SKM-1 treated with dmso at 0.1 percent for 144 hours (cell line): ENCODE results near the gene SLC22A2.

Source experiments
- DNase-seq: peaks from one replicate; lab custom pipeline; 2025; ENCODE audit not compliant: unreplicated experiment; lab: John Stamatoyannopoulos, UW

The SLC22A2 gene

DNA sequence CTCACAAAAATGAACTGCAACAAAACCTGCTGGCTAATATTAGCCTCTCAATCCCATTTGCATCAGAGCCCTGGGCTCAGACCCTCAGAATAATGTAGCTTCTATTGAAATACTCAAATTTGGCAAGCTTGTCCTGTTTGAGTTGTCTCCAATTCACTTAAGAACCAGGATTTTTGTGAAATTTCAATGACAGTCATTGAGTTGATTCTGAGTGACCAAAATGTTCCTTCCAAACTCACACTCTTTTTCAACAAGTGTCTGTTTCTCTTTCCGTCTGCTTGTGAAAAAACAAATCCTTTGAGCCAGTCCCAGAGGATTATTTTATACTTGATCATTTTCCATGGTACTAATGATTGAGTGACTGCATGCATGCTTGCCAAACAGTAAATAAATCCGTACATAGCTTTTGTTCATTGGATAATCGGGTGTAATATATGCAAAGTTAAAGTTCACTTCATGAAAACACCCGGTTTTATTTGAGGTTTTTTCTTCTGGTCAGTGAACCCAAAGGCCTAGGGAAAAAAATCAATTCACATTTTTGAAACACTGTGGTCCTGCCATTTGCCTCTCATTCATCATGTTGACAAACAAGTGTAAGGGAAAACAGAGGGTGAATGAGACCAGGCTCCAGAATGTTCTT, 16.4 kb upstream of the SLC22A2 start:
- DNase-seq = no peak

DNA sequence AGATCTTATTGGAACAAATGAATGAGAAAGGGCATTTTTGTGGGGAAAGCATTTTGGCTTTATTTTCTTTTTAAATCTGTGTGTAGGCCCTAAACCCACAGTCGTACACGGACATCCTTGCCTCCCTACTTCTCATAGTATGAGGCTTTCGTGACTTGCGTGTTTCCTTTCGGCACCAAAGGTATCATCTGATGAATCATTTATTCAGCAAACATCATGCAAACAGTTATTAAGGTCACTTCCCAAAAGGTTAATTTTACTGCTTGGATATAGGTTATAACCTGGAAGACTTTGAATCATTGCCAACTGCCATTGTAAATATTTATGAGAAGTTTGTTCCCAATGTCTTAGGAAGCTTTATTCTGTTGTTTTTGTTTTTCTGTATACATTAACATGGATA, 15.1 kb upstream of the SLC22A2 start:
- no peak for DNase-seq

DNA sequence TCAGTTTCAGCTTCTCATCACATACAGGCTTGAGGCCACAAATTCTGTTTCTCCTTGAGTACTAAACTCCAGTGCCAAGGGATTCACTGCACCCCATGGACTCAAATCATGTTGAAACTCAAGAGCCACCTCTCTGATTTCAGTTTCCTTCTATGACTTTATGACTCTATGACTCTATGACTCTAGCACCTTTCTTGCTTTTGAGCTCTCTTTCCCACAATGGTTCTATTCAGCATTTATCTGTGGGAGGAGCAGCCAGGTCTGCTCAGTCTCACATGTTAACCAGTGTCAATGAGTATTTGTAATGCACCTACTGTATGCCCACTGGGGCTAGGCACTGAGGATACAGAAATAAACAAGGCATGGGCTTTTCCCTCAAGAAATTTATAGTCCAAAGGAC, 14.6 kb upstream of the SLC22A2 start:
- no peak for DNase-seq

DNA sequence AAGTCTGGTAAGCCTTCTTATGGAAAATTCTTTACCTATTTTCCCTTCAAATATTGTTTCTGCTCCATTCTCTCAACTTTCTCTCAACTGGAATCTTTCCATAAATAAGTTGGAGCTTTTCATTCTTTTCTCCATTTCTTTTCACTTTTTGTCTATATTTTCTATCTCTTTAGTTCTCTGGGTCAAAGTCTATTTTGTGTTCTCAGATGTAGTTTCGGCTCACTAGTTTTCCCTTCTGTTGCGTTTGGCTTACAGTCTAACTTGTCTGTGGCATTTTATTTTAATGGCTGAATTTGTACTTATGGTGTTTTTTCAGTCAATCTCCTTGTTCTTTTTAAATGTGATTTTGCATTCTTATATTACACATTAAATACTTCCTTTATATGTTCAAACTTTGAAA, 14.1 kb upstream of the SLC22A2 start:
- no peak for DNase-seq

DNA sequence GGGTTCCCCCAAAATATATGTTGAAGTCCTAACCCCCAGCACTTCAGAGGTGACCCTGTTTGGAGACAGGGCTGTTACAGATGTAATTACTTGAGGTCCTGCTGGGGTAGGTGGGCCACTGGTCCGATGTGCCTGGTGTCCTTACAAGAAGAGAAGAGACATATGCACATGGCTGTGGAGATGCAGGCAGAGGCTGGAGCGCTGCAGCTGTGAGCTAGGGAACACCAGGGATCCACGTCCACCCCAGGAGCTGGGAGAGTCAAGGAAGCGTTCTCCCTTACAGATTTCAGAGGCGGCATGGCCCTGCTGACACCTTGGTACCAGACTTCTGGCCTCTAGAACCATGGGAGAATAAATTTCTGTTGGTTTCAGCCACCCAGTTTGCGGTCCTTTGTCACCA, 11.7 kb upstream of the SLC22A2 start:
- DNase-seq = no peak

DNA sequence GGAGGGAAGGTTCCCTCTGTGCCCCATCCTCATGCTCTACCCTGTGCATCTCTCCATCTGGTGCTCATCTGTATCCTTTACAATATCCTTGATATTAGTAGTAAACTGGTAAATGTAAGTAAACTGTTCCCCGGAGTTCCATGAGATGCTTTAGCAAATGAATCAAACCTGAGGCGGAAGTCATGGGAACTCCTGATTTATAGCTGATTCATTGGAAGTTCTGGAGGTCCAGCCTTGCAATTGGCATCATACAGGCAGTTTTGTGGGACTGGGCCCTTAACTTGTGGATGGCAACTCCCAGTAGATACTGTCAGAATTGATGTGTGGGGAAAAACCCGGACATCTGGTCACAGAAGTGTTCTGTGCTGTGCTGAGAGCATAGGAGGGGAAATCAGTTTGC, 11.2 kb upstream of the SLC22A2 start:
- no peak for DNase-seq

DNA sequence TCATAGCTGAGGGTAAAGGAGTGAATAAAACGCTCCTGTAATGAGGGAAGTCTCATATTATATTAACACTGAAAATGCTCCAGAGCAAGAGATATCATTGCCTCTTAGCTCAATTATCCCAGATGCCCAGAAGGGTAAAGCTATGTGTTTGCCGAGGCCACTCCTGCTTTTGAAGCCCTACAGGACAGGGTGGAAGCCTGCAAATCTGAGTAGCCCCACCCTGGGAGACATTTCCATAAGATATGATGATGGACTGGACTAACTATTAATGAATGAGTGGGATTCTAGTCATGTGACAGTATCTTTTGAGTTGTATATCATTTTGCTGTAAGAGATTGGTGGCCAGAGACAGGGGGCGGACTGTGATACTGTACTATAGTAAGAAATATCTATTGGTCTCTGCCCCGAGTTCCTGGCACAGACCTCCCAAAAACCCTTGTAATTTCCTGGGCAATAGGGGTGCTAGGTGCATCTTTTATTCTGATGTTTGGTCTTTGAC, 10.5 kb upstream of the SLC22A2 start:
- DNase-seq = no peak

DNA sequence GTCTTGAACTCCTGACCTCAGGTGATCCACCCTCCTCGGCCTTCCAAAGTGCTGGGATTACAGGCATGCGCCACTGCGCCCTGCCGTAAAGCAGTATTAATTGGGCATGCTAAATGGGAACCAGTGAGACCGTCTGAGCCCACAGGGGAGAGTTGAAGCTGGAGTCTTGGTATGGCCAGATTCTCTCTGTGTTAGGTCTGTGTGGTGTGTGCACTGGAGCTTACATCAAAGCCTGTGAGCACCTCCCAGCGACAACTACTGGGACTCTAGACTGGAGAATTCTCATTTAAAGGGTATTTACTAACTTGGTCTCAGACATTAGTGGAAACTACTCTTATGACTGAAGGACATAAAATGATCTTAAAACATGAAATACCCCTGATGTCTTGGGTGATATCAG, 8.5 kb upstream of the SLC22A2 start:
- no peak for DNase-seq

DNA sequence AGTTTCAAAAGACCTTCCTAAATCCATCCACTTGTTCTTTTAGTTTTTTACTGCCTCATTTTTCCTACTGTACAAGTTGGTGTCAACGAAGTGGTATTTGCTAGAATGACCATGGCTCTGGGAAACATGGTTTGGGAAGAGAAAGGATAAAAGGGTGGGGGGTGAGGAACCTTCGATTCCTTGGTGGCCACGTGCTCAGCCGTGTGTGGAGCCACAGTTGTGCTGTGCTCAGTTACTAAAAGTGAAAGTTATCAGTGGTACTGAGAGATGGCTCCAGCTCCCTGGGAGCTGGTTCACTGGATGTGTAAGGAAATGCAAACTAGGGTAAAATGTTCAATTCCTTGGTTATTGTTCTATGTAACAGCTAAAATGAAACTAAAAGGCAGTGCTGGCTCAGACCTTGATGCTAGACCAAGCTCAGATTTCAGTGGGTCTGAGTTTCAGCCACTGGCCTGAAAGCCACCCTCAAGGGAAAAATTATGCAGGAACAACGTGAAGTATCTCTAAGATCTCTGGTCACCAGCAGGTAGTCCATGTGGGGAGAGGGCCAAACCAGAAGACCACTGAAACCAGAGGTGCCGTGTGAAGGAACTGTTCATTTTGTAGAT, 7.4 kb upstream of the SLC22A2 start:
- DNase-seq = no peak

DNA sequence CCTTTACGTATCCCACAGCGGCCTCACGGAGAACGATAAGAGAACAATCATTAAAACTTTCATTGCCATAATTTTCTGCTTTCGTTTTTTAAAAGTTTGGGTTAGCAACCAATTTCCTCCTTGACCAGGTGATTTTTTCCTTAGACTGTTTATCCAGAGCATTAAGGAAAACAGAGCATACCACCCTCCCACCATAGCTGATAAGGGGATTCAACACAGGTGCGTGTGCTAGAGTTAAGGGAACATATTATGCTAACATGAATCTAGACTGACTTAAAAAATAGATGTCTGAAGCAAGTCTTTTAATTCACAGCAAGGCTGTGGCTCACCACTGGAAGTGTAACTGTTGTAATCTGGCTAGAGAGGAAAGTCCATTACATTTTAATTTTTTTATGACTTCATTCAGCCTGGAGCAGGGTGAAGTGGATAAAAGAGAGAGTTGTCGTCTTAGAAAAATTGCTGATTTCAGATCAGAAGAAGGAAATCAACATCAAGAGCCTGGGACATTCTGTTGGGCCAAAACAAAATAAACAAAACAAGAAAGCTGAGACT, 5.5 kb upstream of the SLC22A2 start:
- no peak for DNase-seq

DNA sequence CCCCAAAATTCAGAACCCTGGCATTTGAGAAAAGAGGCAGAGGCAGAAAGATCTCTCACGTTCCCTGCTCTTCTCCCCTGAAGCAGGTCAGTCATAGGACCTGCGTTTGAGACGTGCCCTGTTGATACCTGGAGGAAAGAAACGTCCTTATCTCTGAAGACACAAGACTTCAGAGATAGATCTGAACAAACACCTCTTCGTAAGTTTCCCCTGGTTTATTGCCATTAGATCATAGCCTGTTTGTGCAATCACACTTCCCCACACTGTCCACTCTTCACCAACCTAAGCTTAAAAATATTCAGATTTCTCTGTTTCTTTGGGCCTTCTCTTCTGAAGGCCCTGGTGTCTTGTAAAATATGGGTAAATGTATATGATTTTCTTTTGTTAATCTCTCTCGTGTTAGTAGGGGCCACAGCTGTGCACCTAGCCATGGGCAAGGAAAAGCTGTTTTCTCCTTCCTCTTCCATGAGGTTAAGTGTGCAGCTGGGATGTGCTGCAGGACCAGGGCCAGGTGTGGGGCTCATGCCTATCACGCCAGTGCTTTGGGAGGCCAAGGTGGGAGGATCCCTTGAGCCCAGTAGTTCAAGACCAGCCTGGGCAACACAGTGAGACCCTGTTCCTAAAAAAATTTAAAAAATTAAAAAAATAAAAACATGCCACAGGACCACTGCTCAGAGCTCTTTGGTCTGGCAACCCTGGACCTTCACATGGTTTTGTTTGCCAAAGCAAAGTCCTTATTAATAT, 4.7 kb upstream of the SLC22A2 start:
- no peak for DNase-seq

DNA sequence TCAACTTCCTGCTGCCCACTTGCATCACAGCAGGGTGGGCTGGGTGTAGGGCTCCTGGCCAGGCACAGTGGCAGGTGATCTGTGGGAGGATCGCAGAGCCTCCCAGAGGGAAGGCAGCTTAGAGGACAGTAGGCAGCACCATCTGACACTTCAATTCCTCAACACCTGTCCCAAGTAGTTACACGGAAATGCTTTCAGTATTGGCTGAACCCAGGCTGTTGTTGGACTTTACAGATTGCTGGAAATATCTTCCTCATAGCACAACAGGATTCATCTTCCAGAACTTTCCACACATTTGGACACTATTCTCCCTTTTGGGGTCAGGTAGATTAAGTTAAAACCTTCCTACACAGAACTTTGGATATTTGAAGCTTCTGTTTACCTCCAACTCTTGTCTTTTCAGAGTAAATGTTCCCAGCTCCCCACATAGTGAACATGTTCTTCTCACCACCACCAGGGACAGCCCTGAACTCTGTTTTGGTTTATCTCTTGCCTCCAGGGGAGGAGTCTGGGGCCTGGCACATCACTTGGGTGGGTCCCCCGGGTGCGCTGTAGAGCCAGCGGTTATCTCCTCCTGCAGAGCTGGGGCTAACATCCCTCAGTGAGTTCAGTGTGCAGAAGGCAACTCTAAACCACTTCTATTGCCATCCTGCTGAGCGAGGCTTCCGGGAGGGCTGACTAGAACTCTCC, 3.5 kb upstream of the SLC22A2 start:
- DNase-seq = no peak

DNA sequence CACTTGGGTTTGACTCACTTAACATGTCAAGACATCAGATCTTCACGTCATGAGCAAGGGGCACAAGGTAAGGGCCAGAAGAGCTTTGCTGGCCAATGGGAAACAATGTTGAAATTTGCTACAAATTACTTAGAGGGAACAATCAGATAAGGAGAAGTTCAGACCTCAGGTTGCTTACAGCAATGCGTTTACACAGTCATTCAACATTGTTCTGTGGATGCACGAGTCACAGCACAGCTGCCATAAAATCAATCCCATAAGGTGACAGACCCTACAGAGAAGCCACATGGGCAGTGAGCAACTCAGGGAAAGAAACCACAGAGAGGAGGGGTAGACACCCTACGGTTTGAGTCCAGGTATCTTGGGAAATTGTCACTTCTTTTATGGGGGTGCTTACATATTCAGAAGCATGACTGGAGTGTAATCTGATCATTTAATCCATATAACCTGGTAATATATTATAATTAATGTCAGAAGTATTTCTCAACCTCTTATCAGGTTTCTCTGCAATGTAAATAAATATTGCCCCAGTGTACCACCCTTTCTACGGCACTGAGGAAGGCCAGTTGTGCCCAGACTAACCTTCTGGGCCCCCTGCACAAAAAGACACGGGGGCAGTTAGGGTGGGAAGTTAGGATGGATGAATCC, 2.3 kb upstream of the SLC22A2 start:
- no peak for DNase-seq

DNA sequence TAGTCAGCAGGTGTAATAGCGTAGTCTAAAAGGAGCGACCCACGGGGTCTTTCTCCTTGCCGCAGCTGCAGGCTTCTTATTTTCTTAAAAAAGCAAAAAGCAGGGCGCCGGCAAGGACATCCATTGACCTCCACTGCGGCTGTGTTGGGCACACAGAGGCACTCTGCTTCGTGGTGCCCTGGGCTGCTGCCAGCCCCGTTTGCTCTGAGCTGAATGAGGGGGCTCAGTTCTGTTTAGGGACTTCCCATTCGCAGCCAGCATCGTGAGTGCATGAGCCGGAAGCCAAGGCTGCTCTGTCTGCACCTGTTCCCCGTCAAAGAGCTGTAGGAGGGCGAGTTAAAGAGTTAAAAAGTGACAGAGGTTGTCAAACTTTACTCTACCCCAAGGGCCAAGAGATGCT, 1.7 kb upstream of the SLC22A2 start:
- DNase-seq = no peak

DNA sequence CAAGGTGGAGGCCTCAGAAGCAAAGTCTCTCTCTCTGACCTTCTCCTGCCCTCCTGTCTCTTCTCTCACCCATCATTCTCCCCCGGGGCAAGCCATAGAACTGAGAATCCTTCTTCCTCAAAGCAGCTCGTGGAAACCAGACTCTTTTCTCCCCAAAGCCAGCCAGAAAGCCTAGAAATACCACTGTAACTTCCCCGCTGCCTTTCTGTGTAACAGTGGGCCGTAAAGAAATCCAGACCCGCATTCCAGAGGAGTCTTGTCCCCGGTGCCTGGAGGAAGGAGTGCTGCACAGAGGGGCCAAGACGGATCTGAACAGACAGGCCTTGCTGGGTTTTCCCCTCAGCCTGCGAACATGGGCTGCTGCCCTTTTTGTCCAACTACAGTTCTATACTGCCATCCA, 977 bp upstream of the SLC22A2 start:
- no peak for DNase-seq

DNA sequence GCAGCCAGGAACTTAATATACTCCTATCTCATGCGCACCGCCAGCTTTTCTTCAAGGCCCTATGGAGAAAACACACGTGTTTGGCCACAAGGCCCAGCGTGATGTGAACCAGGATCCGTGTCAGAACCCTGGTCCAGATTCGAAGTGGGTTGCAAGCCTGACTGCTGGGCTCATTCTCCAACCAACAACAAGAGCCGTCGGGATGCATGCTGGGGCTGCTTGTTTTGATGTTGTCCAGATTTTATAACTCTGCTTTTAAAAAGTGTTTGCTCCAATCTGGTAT, 463 bp upstream of the SLC22A2 start:
- no peak for DNase-seq

DNA sequence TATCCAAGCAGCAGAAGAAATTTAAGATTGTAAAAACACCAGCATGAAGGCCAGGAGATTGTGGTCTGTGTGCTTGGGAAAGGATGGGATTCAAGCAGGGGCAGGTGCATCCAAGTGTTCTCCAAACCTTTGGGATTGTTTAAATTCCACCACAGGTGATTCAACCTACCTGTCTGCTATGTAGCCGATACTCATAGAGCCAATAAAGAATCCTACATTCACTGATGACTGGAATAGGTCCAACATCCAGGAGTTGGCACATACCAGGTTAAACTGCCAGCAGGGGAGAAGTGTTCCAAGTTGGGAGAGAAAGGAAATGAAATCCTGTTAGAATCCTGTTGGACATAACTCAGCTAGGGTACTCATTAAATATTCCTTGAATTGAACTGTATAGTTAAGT, 2.2 kb downstream of the SLC22A2 start:
- DNase-seq = no peak

DNA sequence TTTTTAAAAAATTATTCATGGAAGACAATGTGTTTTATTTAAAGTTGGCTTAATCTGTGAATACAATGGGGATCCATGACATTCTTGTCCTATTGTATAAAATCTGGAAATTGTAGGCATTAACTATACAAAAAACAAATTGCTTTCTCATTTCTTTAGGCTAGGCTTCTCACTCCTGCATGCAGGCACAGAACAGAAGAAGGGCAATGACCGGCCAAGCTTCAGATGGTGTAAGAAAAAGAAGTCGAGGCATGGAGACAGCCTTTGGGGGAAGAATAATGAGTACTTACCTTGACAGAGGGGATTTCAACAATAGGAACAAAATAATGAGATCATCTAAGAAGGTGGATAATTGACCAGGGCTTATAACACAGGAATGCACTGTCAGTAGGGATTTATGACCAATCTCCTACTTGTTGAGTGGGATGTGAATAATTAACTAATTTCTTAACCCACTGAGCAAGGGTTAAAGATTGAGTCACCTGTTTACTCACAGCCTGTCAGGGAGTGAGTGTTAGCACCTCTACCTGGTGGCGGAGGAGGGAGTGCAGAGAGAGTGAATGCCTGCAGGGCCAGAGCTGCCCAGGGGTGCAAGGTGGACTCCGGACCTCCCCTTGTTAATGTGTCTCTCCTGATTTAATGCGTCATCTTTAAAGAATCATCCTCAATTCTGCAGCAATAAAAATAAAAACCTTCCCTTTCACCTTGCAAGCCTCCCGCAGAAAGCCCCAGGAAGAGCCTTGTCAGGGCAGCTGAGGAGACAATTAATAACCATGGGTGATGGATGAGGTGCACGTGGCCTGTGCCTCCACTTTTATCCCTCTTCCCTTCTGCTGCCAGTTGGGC, 3.9 kb downstream of the SLC22A2 start:
- no peak for DNase-seq

DNA sequence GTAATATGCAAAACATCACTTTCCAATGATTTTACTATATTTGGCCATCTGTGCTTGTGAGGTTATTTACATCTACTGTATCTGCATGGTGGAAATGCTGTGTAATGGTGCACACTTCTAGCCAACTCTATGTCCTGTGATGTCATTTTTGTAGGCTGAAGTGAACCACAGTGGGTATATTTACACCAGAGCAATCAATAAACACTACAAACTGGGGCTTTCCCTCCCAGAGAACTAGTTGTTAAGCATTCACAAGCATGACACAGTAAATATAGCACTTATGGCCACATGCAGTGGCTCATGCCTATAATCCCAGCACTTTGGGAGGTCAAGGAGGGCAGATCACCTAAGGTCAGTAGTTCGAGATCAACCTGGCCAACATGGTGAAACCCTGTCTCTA, 4.9 kb downstream of the SLC22A2 start:
- no peak for DNase-seq

DNA sequence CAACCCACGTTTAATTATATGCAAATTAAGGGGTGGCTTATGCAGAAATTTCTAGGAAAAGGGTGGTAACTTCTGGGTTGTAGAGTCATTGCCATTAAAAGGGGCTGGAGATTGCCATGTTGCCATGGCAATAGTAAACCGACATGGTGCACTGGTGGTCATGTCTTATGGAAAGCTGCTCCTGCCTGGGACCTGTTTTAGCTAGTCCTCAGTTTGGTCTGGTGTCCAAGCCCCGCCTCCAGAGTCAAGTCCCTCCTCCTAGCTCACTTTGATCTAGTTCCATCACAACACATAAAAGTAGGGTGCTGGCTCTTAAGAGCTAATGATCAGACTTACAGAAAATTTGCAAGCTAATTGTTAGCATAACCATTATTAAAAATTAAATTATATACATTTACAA, 5.3 kb downstream of the SLC22A2 start:
- no peak for DNase-seq
